HepG2 (cell line): ENCODE results near the gene CCL17. TPM values are rescaled to one million over a fixed set of nuclear protein-coding genes. Genes with fewer than 3 reads are reported as not detected.

ENCODE experiments used
- ARID2 ChIP-seq: sonication (generic); formaldehyde crosslinking; IDR thresholded peaks from 2 replicates; pipeline ENCODE4 v1.8.1; 2022; ENCODE audit warnings: mild to moderate bottlenecking, missing genetic modification reagents, borderline replicate concordance
- CBX1 ChIP-seq: IDR thresholded peaks from one replicate; pipeline ENCODE4 v1.6.1; 2016; ENCODE audit warnings: antibody characterized with exemption, low read depth
- FOXC1 ChIP-seq: sonication (generic); formaldehyde crosslinking; IDR thresholded peaks from 2 replicates; pipeline ENCODE4 v1.8.0; 2022; ENCODE audit warnings: mild to moderate bottlenecking, missing genetic modification reagents, borderline replicate concordance
- GATAD1 ChIP-seq: IDR thresholded peaks from 2 replicates; pipeline ENCODE4 v1.6.1; 2016; ENCODE audit warnings: missing genetic modification reagents, missing compliant biosample characterization
- GRHL1 ChIP-seq: sonication (generic); formaldehyde crosslinking; conservative IDR thresholded peaks from 2 replicates; pipeline ENCODE4 v1.8.0; 2022; ENCODE audit warnings: missing genetic modification reagents
- HMG20A ChIP-seq: IDR thresholded peaks from 2 replicates; pipeline ENCODE4 v1.6.1; 2016; ENCODE audit warnings: borderline replicate concordance
- ISX ChIP-seq: sonication (generic); formaldehyde crosslinking; conservative IDR thresholded peaks from 2 replicates; pipeline ENCODE4 v1.5.0; 2020; ENCODE audit warnings: missing genetic modification reagents
- RBFOX2 ChIP-seq: fragments of 200-400 bp; formaldehyde crosslinking; IDR thresholded peaks from 2 replicates; pipeline ENCODE4 v1.6.1; 2017; ENCODE audit warnings: low read depth, mild to moderate bottlenecking, low read length
- SATB2 ChIP-seq: sonication (generic); formaldehyde crosslinking; IDR thresholded peaks from 2 replicates; pipeline ENCODE4 v1.5.0; 2020; ENCODE audit warnings: missing genetic modification reagents
- SP4 ChIP-seq: sonication (generic); formaldehyde crosslinking; IDR thresholded peaks from 2 replicates; pipeline ENCODE4 v1.8.1; 2023; ENCODE audit warnings: mild to moderate bottlenecking, missing genetic modification reagents
- THAP9 ChIP-seq: sonication (generic); formaldehyde crosslinking; IDR thresholded peaks from 2 replicates; pipeline ENCODE4; 2020; ENCODE audit warnings: missing genetic modification reagents, mild to moderate bottlenecking, borderline replicate concordance
- WIZ ChIP-seq: sonication (generic); formaldehyde crosslinking; IDR thresholded peaks from 2 replicates; pipeline ENCODE4 v1.5.1; 2020; ENCODE audit warnings: mild to moderate bottlenecking, missing genetic modification reagents
- ZFP36L1 ChIP-seq: sonication (generic); formaldehyde crosslinking; IDR thresholded peaks from 2 replicates; pipeline ENCODE4 v1.8.0; 2022; ENCODE audit warnings: mild to moderate bottlenecking, missing genetic modification reagents, moderate library complexity
- ZNF431 ChIP-seq: sonication (generic); formaldehyde crosslinking; IDR thresholded peaks from 2 replicates; pipeline ENCODE4 v1.9.0; 2022; ENCODE audit warnings: missing genetic modification reagents, low read depth, mild to moderate bottlenecking, borderline replicate concordance
- ZNF597 ChIP-seq: sonication (generic); formaldehyde crosslinking; IDR thresholded peaks from 2 replicates; pipeline ENCODE4 v1.5.0; 2020; ENCODE audit warnings: missing genetic modification reagents
- ZNF644 ChIP-seq: IDR thresholded peaks from 2 replicates; pipeline ENCODE4 v1.6.1; 2016; ENCODE audit warnings: low read depth
- ZZZ3 ChIP-seq: sonication (generic); formaldehyde crosslinking; IDR thresholded peaks from 2 replicates; pipeline ENCODE4 v1.4.0; 2020; ENCODE audit warnings: missing genetic modification reagents, mild to moderate bottlenecking, borderline replicate concordance
- polyA plus RNA-seq, 8 experiments: library from polyadenylated mRNA; depleted of rRNA in 3 of 8; stranded (reverse) in 7 of 8; unstranded in 1 of 8; fragments of >200 nt; fragmentation: Illumina TruSeq in 4 of 8; extraction: Trizol in 4 of 8; gene quantifications; 2 replicates each; pipeline versions ENCODE4 v1.2.1 to v1.2.3, GENCODE V29; 2011 to 2016; ENCODE audit warnings: low read depth in 4 of 8, missing spikeins in 1 of 8, mixed read lengths in 1 of 8; ENCODE audit not compliant: insufficient read depth in 1 of 8
- total RNA-seq, 5 experiments: library from RNA; depleted of rRNA; stranded (reverse); fragments of >200 nt; fragmentation: Illumina TruSeq; extraction: Trizol; gene quantifications; 2 replicates each; pipeline ENCODE4 v1.2.3, GENCODE V29; 2016; ENCODE audit warnings: low read depth in 1 of 5
- TF ChIP-seq, protein P1 (sequence below): sonication (generic); formaldehyde crosslinking; IDR thresholded peaks from 2 replicates; pipeline ENCODE4 v1.4.0; 2020; ENCODE audit warnings: missing genetic modification reagents, borderline replicate concordance
- TF ChIP-seq, protein P2 (sequence below): sonication (generic); formaldehyde crosslinking; IDR thresholded peaks from 2 replicates; pipeline ENCODE4 v1.5.0; 2020; ENCODE audit warnings: mild to moderate bottlenecking, missing genetic modification reagents, moderate library complexity

Gene CCL17
- total and polyA plus RNA-seq, 2 of the 13 experiments (the other 11 are each of a cell fraction or from before 2014, with no cell fraction given), result not detected

DNA sequence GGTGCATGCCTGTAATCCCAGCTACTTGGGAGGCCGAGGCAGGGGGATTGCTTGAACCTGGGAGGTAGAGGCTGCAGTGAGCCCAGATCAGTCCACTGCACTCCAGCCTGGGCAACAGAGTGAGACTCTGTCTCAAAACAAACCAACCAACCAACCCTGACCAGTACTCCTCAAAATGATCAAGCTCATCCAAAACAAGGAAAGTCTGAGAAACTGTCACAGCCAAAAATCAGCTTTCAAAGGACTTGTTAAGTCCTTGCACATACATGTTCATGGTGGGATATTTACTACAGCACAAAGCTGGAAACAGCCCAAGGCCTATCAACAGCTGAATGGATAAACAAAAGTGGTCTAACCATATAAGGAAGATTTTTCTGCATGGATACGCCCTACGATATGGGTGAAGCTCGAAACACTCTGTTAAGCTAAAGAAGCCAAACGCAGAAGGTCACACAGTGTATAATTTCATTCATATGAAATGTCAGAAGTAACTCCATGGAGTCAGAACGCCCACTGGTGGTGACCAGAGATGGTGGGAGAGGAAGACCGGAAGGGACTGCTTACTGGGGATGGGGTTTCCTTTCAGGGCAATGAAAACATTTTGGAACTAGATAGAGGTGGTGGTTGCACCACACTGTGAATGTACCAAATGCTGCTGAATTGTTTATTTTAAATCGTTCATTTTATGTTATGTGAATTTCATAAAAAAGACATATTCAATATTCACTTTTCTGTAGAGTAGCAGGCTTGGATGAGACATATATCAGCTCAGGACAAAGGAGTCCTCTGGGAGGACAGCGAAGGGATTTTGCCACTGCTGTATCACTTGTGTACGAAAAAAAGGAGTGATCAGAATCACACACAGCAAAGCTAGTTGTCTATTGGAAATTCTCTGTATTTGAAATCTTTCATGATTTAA is 17.7 kb downstream of the CCL17 start (continued):
- TF ChIP-seq, protein P1, sequence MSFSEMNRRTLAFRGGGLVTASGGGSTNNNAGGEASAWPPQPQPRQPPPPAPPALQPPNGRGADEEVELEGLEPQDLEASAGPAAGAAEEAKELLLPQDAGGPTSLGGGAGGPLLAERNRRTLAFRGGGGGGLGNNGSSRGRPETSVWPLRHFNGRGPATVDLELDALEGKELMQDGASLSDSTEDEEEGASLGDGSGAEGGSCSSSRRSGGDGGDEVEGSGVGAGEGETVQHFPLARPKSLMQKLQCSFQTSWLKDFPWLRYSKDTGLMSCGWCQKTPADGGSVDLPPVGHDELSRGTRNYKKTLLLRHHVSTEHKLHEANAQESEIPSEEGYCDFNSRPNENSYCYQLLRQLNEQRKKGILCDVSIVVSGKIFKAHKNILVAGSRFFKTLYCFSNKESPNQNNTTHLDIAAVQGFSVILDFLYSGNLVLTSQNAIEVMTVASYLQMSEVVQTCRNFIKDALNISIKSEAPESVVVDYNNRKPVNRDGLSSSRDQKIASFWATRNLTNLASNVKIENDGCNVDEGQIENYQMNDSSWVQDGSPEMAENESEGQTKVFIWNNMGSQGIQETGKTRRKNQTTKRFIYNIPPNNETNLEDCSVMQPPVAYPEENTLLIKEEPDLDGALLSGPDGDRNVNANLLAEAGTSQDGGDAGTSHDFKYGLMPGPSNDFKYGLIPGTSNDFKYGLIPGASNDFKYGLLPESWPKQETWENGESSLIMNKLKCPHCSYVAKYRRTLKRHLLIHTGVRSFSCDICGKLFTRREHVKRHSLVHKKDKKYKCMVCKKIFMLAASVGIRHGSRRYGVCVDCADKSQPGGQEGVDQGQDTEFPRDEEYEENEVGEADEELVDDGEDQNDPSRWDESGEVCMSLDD (CRISPR knock-in tag), result no peak
- TF ChIP-seq SATB2, result no peak
- no peak for TF ChIP-seq THAP9 (CRISPR knock-in tag)
- no peak for TF ChIP-seq SP4 (CRISPR knock-in tag)
- no peak for TF ChIP-seq CBX1
- TF ChIP-seq GATAD1, result 0 out of 2 replicates have a peak, but pooled peaks have one; percentile 37
- no peak for TF ChIP-seq ZNF597 (CRISPR knock-in tag)
- TF ChIP-seq ZZZ3, result no peak
- no peak for TF ChIP-seq WIZ (CRISPR knock-in tag)
- no peak for TF ChIP-seq FOXC1 (CRISPR knock-in tag)
- TF ChIP-seq, protein P2, sequence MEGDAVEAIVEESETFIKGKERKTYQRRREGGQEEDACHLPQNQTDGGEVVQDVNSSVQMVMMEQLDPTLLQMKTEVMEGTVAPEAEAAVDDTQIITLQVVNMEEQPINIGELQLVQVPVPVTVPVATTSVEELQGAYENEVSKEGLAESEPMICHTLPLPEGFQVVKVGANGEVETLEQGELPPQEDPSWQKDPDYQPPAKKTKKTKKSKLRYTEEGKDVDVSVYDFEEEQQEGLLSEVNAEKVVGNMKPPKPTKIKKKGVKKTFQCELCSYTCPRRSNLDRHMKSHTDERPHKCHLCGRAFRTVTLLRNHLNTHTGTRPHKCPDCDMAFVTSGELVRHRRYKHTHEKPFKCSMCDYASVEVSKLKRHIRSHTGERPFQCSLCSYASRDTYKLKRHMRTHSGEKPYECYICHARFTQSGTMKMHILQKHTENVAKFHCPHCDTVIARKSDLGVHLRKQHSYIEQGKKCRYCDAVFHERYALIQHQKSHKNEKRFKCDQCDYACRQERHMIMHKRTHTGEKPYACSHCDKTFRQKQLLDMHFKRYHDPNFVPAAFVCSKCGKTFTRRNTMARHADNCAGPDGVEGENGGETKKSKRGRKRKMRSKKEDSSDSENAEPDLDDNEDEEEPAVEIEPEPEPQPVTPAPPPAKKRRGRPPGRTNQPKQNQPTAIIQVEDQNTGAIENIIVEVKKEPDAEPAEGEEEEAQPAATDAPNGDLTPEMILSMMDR (CRISPR knock-in tag), result peak; percentile 91
- no peak for TF ChIP-seq ZNF431 (CRISPR knock-in tag)
- no peak for TF ChIP-seq RBFOX2
- no peak for TF ChIP-seq GRHL1 (CRISPR knock-in tag)
- no peak for TF ChIP-seq ZNF644 (CRISPR knock-in tag)
- TF ChIP-seq ARID2 (CRISPR knock-in tag), result no peak
- no peak for TF ChIP-seq ZFP36L1 (CRISPR knock-in tag)
- TF ChIP-seq ISX (CRISPR knock-in tag), result no peak
- no peak; the same call in 1 of the 2 replicates for TF ChIP-seq HMG20A (CRISPR knock-in tag)
